Endothelial cell of hepatic sinusoid (primary cell): Measurements from ENCODE around the gene SLC13A3.

Source experiments
- in situ Hi-C: cut with HindIII; loops from 2 replicates; pipeline ENCODE4 v1.10.0; 2017; ENCODE audit warnings: low sequenced_read_pairs

SLC13A3 gene

DNA sequence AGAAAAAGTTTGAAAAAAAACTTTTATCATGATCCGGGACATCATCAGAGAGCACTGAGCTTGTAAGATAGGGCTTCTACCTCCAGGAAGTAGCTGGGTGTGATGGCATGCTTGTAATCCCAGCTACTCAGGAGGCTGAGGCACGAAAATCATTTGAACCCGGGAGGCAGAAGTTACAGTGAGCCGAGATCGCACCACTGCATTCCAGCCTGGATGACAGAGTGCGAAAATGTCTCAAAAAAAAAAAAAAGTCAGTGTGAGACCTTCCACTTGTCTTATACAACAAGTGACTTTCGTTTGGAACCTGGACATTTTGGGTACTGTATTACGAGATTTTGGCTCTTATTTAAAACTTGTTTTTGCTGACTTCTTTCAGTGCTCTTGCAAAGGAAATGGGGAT lies 5.9 kb upstream of the SLC13A3 start:
- in situ Hi-C loops = no loop called here

DNA sequence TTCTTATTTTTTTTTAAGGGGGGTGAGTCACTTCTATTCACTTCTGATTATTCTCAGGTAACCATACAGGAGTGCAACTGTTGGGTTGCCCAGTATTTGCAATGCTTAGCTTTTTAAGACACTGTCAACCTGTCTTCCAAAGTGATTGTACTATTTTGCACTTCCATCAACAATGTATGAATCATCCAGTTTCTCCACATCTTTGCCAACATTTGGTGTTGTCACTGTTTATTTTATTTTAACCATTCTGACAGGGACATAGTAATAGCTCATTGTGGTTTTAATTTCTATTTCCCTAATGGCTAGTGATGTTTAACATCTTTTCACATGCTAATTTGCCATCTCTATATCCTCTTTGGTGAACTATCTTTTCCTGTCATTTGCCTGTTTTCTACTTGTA lies 1.4 kb upstream of the SLC13A3 start:
- in situ Hi-C loops = no loop called here

DNA sequence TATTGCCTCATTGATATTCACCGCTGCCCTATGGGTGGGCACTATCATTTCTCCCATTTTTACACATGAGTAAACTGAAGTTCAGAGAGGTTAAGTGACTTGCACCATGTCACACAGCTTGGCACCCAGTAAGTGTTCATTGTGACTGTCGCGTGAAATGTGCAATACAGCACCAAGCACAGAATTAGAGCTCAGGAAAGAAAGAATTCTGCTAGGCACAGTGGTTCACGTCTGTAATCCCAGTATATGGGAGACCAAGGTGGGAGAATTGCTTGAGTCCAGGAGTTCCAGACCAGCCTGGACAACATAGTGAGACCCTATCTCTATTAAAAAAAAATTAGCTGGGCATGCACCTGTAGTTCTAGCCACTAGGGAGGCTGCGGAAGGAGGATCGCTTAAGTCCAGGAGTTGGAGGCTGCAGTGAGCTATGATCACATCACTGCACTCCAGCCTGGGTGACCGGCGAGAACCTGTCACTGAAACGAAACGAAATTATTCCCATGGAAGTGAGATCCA lies 626 bp downstream of the SLC13A3 start:
- in situ Hi-C loops = no loop called here

DNA sequence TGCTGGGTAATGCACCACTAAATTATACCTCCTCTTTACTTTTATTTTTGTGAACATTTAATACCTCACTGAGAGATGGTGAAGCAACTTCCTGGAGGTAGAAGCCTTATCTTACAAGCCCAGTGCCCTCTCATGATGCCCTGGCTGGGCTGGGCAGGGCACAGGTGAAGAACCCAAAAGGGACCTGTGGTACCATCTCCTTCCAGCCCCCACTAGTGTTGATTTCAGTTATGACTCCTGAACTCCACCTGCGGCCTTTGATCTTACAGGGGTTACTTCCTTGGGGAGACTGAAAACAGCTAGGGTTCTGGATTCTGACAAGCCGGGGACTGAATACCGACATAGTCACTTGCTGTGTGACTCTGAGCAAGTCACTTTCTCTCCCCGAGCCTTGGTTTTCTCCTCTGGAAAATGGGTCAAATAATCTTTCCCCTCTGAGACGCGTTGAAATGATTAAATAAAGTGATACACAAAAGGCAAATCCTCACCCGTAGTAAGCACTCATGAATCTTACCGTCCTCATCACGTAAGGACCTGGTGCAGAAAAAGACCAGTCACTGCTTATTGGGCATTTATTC lies 1.2 kb downstream of the SLC13A3 start:
- in situ Hi-C loops = no loop called here

DNA sequence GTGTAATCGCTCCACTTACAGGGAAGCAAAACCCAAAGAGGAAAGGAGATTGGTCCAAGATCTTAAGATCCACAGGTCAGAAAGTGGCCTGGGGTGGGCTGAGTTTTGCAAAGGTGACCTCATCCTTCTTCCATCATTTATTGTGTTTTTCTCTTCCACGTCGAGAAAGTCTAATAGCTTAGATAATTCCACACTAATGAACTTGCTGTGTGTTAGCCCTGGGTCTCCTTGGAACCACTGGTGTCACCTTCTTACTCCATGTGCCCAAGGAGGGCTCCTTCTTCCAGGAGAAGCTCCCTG lies 1.7 kb downstream of the SLC13A3 start:
- in situ Hi-C loops = no loop called here

DNA sequence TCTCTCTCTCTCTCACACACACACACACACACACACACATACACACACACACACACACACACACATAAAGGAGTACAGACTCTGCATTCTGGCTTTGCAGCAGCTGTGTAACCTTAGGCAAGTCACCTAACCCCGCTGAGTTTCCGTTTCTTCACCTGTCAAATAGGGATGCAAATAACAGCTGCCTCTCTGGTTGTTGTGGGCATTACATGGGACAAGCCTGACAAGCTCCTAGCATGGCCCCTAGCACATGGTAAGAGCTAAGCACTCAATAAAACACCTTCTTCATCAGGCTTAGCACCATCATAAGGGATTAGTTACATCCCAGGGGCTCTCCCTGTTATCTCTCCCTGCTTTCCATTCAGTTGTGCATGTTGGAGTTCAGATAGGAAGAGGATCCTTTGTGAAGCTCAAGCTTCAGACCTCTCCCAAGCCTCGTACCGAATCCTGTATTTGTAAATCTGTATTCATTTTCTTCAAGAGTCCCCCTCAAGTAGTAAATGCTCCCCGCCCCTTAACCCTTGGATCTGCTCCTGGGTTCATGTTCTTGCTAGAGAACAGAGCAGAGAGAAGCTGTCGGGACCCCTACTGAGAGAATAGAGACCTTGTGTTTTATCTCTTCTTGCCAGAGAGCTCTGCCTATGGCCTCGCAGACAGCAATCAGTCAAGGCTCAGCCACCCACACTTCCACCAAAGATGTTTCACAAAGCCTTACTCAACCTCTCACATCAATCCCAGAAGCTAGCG lies 2.2 kb downstream of the SLC13A3 start:
- in situ Hi-C loops = no loop called here

DNA sequence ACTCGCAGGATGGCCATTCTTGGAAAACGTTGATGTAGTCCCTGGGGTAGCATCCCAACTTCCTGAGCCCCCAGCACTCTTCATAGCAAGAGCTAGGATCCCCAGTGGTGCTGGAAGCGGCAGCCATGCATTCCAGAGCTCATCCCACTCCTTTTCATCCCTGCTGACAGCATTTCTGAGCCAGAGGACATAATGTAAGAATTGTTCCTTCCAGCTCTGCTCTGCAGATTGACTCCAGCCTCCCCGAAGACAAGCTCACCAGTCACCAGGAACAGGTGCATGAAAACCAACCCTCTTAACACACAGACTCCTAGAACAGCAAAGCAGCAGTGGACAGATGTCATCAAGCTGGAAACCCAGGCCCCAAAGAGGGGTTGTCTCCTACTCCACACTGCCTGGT lies 3.8 kb downstream of the SLC13A3 start:
- in situ Hi-C loops = no loop called here

DNA sequence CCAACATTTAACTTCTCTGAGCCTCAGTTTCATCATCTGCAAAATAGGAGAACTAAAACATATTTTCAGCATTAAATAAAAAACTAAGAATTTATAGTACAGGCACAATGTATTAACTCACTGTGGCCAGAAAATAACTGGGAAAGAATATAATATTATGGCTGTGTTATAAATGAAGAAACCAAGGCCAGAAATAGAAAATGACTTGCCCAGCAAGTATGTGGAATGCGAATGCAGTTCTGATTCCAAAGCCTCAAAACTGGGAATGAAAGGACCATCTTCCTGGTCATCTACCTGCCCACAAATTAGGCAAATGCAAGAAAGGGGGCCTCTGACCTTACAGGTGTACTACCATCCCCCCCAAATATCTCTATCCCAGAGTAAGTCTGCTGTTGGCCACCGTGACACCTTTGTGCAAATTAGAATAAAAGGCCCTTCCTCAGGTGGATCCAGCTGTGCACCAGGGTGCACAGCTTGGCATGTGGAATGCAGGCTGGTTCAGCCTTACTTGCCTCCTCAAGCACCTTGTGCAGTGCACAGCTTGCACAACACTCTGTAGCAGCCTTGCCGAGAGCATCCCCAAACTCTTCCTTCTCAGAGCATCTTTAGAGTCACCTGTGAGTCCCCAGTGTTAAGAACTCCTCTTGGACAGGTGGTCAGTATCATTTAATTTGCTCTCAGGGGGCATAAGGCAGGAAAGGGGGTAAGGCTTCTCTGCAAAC lies 4.4 kb downstream of the SLC13A3 start:
- in situ Hi-C loops = no loop called here

DNA sequence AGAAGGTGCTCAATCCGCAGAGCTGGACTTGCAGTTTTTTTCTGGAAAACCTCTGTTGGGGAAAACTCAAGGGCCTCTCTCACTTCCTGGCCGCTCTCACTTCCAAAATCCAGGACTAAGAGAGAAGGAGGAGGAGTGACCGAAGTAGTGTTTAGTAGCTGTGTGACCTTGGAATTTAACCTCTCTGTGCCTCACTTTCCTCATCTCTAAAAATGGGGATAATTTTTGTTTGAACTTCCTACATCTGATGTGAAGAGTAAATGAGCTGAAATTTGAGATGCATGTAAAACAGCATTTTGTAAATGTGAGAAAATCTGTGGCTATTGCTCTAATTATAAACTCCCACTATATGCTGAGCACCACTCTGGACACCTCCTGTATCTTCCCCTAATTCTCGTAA lies 5.1 kb downstream of the SLC13A3 start:
- in situ Hi-C loops = no loop called here

DNA sequence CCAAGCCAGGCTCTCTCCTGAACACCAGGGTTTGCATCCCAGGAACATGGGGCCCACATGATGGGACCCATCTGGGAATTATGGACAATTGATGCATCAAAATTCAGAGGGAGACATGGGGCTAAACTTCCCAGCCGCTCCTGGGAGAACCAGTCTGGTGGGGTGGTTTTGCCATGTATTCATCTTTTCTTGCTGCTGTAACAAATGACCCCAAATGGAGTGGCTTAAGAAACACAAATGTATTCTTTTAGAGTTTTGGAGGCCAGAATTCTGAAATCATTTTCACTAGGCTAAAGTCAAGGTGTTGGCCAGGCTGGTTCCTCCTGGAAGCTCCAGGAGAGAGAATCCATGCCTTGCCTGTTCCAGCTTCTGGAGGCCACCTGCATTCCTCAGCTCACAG lies 6.5 kb downstream of the SLC13A3 start:
- in situ Hi-C loops = no loop called here

DNA sequence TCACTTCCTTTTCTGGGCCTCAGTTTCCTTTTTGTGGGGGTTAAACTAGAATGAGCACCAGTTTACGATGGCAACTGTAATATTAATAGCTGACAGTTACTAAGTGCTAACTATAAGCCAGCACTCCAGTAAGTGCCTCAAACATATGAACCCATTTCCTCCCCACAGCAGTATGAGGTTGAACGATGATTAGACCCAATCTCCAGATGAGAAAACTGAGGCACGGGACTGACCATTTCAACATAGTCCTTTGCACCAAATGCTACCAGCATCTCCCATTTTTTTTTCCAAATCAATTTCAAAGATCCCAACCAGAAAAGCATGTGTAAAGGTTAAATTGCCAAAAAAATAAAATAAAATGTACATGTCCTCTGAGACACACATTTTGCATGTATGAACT lies 7.1 kb downstream of the SLC13A3 start:
- in situ Hi-C loops = no loop called here

DNA sequence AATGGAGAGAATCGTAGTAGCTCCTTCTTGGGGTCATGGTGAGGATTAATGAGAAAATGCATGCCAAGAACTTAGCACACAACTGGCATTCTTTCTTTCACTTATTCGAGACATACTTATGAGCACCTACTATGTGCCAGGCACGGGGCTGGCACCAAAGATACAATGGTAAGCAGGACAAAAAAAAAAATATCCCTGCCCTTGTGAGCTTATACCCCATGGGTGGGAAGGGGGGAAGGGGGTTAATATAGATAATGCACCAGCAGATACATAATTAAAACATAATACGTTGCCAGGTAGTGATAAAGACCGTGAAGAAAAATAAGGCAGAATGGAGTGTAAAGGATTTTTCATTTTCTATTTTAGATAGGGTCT lies 8.3 kb downstream of the SLC13A3 start:
- in situ Hi-C loops = no loop called here

DNA sequence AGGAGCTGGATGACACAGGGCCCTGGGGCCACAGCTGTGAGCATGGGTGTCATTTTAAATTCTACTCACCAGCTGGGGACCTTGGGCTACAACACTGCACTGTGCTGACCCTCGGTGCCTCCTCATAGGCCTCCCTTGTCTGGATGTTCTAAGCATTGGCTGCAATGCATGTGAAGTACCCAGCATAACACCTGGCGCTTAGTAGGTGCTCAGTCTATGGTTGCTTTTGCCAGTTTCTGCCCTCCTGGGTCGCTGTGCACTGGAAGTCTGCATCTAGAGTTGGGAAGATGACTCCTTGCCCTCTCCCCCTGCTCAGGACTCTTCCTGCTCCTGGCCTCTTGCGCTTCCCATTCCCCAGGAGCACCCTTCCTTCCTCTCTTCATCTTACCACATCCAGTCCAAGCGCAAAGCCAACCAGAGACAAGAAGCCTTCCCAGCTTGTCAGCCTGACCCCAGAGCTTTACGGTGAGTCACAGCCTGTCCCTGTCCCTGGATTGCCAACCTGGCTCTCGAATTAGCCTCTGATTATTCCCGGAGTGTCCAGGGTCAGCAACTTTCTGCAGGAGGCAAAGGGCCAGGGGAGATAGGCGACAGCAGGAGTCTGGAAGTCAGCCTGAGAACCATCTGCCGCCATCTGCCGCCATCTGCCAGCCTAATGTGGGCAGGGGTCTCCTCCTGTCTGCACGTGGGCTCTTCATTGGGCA lies 8.8 kb downstream of the SLC13A3 start:
- in situ Hi-C loops = no loop called here

DNA sequence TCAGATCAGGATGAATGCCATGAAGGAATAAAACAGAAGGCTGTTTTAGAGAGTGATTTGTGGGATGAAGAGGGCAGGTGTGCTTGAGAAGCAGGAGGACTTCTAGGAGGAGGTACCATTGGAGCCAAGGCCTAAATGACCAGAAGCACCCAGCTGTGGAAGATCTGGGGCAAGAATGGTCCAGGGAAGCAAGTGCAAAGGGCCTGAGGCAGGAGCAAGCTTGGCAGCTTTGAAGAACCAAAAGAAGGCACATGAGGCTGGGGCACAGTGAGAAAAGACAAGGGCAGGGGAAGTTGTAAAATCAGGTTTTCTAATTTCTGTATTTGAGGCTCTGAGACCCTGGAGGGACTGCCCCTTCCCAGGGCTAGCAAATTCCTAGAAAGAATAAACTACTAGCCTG lies 9.8 kb downstream of the SLC13A3 start:
- in situ Hi-C loops = no loop called here

DNA sequence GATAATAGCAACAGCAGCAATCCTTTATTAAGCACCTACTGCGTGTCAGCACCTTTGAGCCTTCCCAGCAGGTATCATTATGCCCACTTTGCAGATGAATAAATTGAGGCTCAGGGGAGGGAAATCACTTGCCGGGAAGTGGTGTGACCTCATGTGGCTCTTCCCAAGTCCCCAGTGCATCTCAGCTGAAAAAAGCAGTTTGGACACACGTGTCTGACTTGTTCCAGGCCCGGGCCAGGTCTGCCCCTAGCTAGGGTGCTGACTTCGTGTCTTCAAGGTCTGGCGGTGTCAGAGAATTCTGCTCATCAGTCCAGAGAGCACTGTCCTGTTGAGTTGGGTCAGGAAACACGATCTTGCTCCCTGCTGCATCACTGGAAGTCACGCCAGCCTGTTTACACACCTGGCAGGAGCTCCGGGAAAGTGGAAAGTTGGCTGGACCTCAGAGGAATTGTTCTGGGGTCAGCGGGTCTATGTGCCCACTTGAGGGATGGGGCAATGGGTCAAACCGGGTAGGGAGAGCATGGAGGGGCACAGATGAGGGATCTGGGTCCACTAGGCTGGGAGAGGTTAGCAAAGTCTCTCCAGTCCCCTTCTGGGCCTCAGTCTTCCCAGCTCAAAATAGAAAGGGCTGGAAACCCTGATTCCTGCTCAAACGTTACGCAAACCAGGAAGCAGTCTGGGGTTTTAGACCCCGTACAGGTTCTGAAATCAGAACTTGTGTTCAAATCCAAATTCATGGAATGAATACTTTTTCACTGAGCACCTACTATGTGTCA lies 10.5 kb downstream of the SLC13A3 start:
- in situ Hi-C loops = no loop called here

DNA sequence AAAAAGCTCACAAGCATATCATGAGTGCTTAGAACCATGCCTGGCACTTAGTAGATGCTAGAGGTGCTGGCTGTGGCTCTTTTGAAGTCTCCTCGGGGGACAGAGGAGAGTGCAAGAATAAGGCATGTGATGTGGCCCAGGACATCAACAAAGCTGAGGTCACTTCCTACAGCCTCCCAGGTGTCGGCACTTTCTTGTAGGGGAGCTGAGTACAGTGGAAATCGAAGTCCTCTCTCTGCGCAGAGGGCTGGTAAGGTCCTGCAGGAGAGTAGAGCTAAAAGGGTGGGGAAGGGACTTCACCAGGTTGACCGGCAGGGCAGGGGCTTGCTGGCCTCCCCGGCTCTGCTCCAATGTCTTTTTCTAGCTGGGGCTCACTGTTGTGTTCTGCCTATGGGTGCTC lies 11.2 kb downstream of the SLC13A3 start:
- in situ Hi-C loops = no loop called here

DNA sequence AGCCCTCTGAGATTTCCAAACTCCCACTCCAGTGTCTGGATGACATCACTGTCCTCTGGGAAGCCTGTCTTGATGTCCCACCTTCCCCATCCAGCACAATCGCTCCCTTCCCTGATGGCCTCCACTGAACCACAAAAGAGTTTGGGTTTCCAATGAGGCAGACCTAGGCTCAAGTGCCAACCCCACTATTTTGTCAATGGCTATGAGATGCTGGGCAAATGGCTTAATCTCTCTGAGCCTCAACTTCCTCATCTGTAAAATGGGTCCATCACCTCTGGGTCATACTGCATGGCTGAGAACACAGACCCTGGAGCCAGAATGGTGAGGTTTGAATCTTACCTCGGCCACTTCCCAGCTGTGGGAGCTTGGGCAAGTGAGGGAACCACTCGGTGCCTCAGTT lies 11.7 kb downstream of the SLC13A3 start:
- in situ Hi-C loops = no loop called here

DNA sequence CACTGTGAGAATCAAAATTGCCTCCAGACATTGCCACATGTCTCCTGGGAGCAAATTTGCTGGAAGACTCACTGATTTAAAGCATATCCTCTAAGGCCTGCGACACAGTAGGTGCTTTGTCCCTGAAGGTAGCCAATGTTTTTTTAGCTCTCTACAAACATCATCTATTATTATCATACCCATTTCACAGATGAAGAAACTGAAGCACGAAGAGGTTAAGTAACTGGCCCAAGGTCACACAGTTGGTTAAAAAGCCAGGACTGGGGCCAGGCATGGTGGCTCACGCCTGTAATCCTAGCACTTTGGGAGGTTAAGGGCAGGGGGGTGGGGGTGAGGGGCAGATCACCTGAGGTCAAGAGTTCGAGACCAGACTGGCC lies 12.4 kb downstream of the SLC13A3 start:
- in situ Hi-C loops = no loop called here

DNA sequence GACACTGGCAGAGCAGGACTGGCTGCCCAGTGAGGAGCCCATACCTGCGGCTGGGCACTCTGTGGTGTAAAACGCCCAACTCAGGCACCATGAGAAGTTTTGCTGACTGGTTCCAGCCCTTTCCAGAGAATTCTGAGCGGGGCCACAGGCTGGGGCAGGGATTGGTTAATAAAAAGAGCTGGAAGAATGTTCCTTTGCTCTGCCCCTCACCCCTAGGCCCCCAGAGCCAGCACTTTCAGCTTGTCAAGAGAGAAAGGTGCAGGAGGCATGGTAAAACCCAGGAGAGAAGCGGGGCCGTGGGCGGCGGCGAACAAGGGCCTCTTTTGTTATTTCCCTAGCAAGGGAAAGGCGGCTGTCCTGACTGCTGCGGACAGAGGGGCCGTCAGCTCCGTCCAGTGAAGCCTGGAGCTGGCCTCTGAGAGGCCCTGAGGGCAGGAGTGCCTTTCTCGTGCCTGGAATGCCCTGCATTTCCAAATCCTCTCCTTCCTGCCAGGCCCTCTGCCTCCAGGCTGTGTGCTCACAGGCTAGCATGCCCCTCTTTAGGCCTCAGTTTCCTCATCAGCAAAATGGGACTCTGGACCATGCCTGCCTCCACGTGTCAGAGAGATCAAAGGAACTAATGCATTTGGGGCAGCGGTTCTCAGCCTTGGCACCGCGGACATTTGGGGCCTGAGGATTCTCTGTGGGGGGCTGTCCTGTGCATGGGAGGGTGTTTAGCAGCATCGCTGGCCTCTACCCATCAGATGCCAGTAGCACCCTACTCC lies 12.9 kb downstream of the SLC13A3 start:
- in situ Hi-C loops = no loop called here

DNA sequence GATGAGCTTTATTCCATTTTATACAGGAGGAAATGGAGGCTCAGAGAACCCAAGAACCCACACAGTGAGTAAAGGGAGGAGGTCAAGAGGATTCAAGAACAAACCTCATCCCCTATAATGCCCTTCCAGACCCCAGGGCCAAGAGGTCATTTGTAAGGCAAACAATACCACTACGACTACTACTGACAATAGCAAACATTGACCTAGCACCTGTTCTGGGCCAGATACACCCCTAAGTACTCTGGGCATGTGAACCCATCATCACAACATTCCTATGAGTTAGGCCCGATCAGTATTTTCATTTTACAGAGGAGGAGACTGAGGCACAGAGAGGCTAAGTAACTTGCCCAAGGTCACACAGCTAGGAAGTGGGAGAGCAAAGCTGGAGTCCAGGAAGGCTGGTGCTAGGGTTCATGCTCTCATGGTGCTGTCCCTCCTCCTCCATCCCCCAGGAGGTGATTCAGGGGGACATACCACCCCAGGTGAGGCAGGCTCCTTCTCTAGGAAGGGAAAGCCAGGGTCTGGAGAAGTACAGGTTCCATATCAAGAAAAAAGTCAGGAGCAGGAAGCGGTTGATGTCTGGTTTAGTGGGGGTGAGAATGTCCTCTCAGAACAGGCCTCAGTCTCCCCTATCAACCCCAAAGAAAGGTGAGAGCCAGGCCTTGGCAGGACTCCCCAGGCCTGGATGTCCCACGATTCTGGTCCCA lies 13.7 kb downstream of the SLC13A3 start:
- in situ Hi-C loops = no loop called here
